ENCODE results near the gene OPN4. TPM values are rescaled to one million over a fixed set of nuclear protein-coding genes. Genes with fewer than 3 reads are reported as not detected.

OPN4 gene
- total RNA-seq, 1 donor from 2014 or later: not detected

GRCh38 chr10:86653987-86654386, 360 bp upstream of the OPN4 start:
- Mint-ChIP-seq H3K27me3 (ENCODE audit: unreplicated experiment) (peaks cover 2% of the 10 kb centered on the region), H3K36me3 (ENCODE audit: unreplicated experiment) (no peaks in the 10 kb centered on the region), H3K4me3 (ENCODE audit: unreplicated experiment) (no peak overlapping the region), H3K4me1 (ENCODE audit: low read depth, unreplicated experiment) (peaks cover 13% of the 10 kb centered on the region), H3K9me3 (ENCODE audit: unreplicated experiment) (peaks cover 8% of the 10 kb centered on the region), H3K27ac (ENCODE audit: unreplicated experiment) (no peak overlapping the region)
- no peak for DNase-seq
- TF ChIP-seq CTCF (IDR thresholded peaks at IDR 0.05; ENCODE audit: partially characterized antibody, unreplicated experiment): no peak

DNA sequence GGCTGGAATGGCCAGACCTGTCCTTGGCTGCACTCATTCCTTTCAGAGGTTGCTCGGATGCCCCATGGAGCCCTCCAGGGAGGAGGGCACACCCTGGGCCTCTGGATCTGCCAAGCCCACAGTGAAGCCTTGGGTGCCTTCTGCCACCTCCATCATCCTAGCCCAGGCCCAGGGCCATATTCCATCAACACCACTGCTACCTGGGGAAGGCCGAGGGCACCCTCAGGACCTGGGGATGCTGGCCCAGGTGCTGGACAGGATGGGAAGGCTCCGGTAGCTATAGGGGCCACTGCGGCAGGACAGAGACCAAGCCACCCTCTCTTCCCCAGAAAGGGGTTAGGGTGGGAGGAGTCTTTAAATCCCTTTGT, 810 bp downstream of the OPN4 start:
- no peak overlapping the region for H3K4me3 Mint-ChIP-seq (ENCODE audit: unreplicated experiment)
- DNase-seq: no peak
- TF ChIP-seq CTCF (IDR thresholded peaks at IDR 0.05; ENCODE audit: partially characterized antibody, unreplicated experiment): no peak
- H3K36me3 Mint-ChIP-seq (ENCODE audit: unreplicated experiment): no peaks in the 10 kb centered on the region
- peaks cover 2% of the 10 kb centered on the region for H3K27me3 Mint-ChIP-seq (ENCODE audit: unreplicated experiment)
- no peak overlapping the region for H3K27ac Mint-ChIP-seq (ENCODE audit: unreplicated experiment)
- H3K9me3 Mint-ChIP-seq (ENCODE audit: unreplicated experiment): peaks cover 8% of the 10 kb centered on the region
- H3K4me1 Mint-ChIP-seq (ENCODE audit: low read depth, unreplicated experiment): peaks cover 10% of the 10 kb centered on the region

GRCh38 chr10:86655596-86655995, 1.2 kb downstream of the OPN4 start:
- Mint-ChIP-seq H3K9me3 (ENCODE audit: unreplicated experiment) (peaks cover 3% of the 10 kb centered on the region), H3K36me3 (ENCODE audit: unreplicated experiment) (no peaks in the 10 kb centered on the region), H3K27ac (ENCODE audit: unreplicated experiment) (no peak overlapping the region), H3K4me3 (ENCODE audit: unreplicated experiment) (no peak overlapping the region), H3K4me1 (ENCODE audit: low read depth, unreplicated experiment) (peaks cover 6% of the 10 kb centered on the region), H3K27me3 (ENCODE audit: unreplicated experiment) (peaks cover 2% of the 10 kb centered on the region)
- no peak for DNase-seq
- no peak for TF ChIP-seq CTCF (IDR thresholded peaks at IDR 0.05; ENCODE audit: partially characterized antibody, unreplicated experiment)

DNA sequence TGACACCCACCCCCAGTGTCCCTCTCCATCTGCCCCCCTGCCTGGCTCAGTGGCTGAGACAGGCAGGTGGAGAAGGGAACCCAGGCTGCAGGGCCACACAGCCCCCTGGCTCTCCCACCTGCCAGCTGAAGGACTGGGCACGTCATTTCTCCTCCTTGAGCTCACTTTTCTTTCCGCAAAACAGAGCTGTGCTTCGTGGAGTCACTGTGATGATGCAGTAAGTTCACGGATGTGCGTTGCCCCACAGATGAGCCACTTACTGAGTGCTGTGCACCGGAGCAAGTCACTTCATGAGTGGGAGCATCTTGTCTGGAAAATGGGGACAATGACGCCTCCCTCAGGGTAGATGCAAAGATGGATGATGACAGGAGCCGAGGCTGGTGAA, 2.7 kb downstream of the OPN4 start:
- no peak for TF ChIP-seq CTCF (IDR thresholded peaks at IDR 0.05; ENCODE audit: partially characterized antibody, unreplicated experiment)
- no peak for DNase-seq
- Mint-ChIP-seq H3K4me1 (ENCODE audit: low read depth, unreplicated experiment) (peaks cover 5% of the 10 kb centered on the region), H3K9me3 (ENCODE audit: unreplicated experiment) (peaks cover 5% of the 10 kb centered on the region), H3K27me3 (ENCODE audit: unreplicated experiment) (peaks cover 5% of the 10 kb centered on the region), H3K4me3 (ENCODE audit: unreplicated experiment) (no peak overlapping the region), H3K27ac (ENCODE audit: unreplicated experiment) (no peak overlapping the region), H3K36me3 (ENCODE audit: unreplicated experiment) (no peaks in the 10 kb centered on the region)

GRCh38 chr10:86657396-86658011, 3.2 kb downstream of the OPN4 start:
- no peak overlapping the region for H3K27ac Mint-ChIP-seq (ENCODE audit: unreplicated experiment)
- peaks cover 5% of the 10 kb centered on the region for H3K9me3 Mint-ChIP-seq (ENCODE audit: unreplicated experiment)
- TF ChIP-seq CTCF (IDR thresholded peaks at IDR 0.05; ENCODE audit: partially characterized antibody, unreplicated experiment): no peak
- H3K36me3 Mint-ChIP-seq (ENCODE audit: unreplicated experiment): no peaks in the 10 kb centered on the region
- no peak overlapping the region for H3K4me3 Mint-ChIP-seq (ENCODE audit: unreplicated experiment)
- H3K4me1 Mint-ChIP-seq (ENCODE audit: low read depth, unreplicated experiment): peaks cover 5% of the 10 kb centered on the region
- no peak for DNase-seq
- peaks cover 5% of the 10 kb centered on the region for H3K27me3 Mint-ChIP-seq (ENCODE audit: unreplicated experiment)

Data from glutamatergic neuron (in vitro differentiated cells).